HG03196 (cell line): ENCODE results near the gene ELFN2.
"Not testable (repeated sequence)": the region's sequence is repeated elsewhere in the genome, so short reads cannot be mapped to it uniquely, and the experiment has no call there.

ENCODE experiments used
- ATAC-seq: cut with Tn5 transposase; IDR thresholded peaks from one replicate; pipeline ENCODE4 v1.9.1; 2021; ENCODE audit not compliant: unreplicated experiment

The ELFN2 gene

GRCh38 chr22:37340331-37341262 lies 86.7 kb downstream of the ELFN2 start:
- ATAC-seq: no peak

- ATAC-seq: no peak
Observed at GRCh38 chr22:37338539-37339246, 88.6 kb downstream of the ELFN2 start.

GRCh38 chr22:37337204-37337943 lies 89.9 kb downstream of the ELFN2 start:
- ATAC-seq: no peak

- ATAC-seq: no peak
Observed at GRCh38 chr22:37336579-37336978, 90.7 kb downstream of the ELFN2 start.

GRCh38 chr22:37335806-37336199 lies 91.5 kb downstream of the ELFN2 start:
- ATAC-seq: no peak

- no peak for ATAC-seq
Observed at GRCh38 chr22:37334859-37335805, 92.1 kb downstream of the ELFN2 start.

GRCh38 chr22:37334461-37334858 lies 92.8 kb downstream of the ELFN2 start:
- ATAC-seq: no peak

- no peak for ATAC-seq
Observed at GRCh38 chr22:37333724-37334460, 93.4 kb downstream of the ELFN2 start.

- ATAC-seq: no peak
Observed at GRCh38 chr22:37331856-37332536, 95.3 kb downstream of the ELFN2 start.

- no peak for ATAC-seq
Observed at GRCh38 chr22:37331034-37331428, 96.2 kb downstream of the ELFN2 start.

- no peak for ATAC-seq
Observed at GRCh38 chr22:37330200-37331033, 96.9 kb downstream of the ELFN2 start.

- ATAC-seq: no peak
Observed at GRCh38 chr22:37329238-37330140, 97.8 kb downstream of the ELFN2 start.

GRCh38 chr22:37328538-37329237 lies 98.6 kb downstream of the ELFN2 start:
- ATAC-seq: not testable (repeated sequence)

- ATAC-seq: no peak
Observed at GRCh38 chr22:37328017-37328416, 99.3 kb downstream of the ELFN2 start.

- ATAC-seq: no peak
Observed at GRCh38 chr22:37326726-37327125, 100.6 kb downstream of the ELFN2 start.

- no peak for ATAC-seq
Observed at GRCh38 chr22:37325039-37325395, 102.3 kb downstream of the ELFN2 start.
